Measurements from ENCODE around the gene CUL4A.

DNA sequence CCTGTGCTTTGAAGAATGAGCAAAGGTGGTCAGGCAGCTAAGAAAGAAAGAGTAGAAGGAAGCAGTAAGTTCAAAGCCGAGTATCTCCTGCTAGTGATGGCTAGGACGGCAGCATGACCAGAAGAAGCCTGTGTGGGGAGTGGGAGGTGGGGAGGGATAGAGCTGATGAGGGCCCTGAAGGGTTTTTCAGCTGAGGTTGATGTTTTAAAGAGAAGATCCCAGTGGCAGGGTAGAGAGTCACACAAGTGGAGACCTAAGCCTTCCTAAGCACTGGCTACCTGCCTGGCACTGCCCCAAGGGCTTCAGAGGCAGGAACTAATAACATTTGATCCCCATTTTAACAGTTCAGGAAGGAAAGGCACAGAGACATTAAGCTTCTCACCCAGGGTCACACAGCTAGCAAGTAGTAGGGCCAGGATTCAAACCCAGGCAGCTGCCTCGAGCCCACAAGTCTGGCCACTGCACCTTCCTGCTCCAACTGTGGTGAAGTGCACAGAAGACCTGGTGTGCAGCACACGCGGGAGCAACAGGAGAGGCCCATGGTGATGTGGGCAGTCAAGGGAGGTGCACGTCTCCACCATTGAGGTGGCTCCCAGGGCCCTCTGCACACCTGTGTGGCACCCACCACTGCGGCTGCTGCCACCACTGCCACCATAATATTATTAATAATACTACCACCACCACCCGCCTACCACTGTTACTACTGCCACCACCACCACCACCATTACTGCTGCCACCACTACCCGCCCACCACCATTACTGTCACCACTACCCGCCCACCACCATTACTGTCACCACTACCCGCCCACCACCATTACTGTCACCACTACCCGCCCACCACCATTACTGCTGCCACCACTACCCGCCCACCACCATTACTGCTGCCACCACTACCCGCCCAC, 22.1 kb downstream of the CUL4A start:
- no peak for TF ChIP-seq ELF4 (IDR thresholded peaks at IDR 0.05)
- no peak for TF ChIP-seq FOXM1 (IDR thresholded peaks at IDR 0.05; ENCODE audit: borderline replicate concordance)
- no peak for TF ChIP-seq FOXA1 (IDR thresholded peaks at IDR 0.05)
- no peak for TF ChIP-seq SP1 (IDR thresholded peaks at IDR 0.05)
- no peak for TF ChIP-seq LEF1 (IDR thresholded peaks at IDR 0.05; ENCODE audit: borderline replicate concordance)
- TF ChIP-seq BHLHE40 (IDR thresholded peaks at IDR 0.05; ENCODE audit: borderline replicate concordance): no peak
